ENCODE measurements around the gene PPP1R18.

The PPP1R18 gene

DNA sequence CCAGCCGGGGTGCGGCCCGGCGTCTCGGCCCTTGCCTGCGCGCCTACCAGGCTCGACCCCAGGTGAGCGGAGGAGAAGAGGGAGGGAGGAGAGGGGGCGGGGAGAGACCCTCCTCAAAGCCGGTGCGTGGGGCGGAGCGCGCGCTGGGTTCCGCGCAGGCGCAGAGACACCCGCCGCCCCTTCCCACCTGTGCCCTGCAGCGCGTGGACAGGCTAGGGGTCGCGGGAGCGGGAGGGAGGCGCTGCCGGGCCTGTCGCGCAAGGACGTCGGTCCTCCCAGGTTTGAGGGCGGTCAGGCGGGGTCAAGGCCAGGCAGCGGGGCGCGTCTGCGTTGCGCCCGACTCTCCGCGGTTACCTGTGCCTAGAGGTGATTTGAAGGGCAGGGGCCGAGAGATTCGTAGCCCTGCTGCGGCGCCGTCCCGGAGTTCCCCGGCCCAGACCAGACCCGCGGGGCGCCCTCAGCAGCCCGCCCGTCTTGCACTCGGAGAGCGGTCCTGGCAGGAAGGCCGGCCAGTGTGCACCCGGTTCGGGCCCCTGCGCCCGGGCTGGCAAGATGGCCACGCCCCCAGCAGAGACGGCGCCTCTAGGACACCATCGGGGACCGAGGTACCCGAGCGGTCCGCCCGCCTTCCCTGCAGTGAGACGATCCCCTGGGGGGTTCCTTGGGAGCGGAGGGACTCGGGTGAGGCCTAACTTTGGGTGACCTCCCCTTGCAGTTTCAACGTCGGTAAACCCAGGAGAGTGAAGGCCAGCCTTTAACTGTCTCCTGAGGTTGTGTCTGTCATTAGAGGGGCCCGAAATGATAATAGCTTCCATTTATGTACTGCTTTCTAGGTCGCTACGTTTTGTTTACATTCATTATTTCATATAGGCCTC is 39.0 kb downstream of the PPP1R18 start:
- Histone ChIP-seq H3K4me2 (ENCODE audit: low read length) (peak overlapping the region; percentile 94), H3K9me3 (ENCODE audit: insufficient read depth, low read length) (no peaks in the 10 kb centered on the region), H3K4me1 (ENCODE audit: low read length) (peaks cover 18% of the 10 kb centered on the region), H3K36me3 (replicated peaks; ENCODE audit: low read depth, low read length) (peaks cover 11% of the 10 kb centered on the region), H3K4me3 (ENCODE audit: low read length) (peak overlapping the region; percentile 99), H3K27me3 (ENCODE audit: low read depth, low read length) (no peaks in the 10 kb centered on the region), H4K20me1 (ENCODE audit: insufficient read depth, low read length) (no peaks in the 10 kb centered on the region), H3K9ac (ENCODE audit: low read length) (peak overlapping the region; percentile 92), H2AFZ (ENCODE audit: low read depth, low read length) (peak overlapping the region; percentile 81), H3K27ac (ENCODE audit: low read length) (peak overlapping the region; percentile 81), H3K79me2 (ENCODE audit: low read length) (peaks cover 15% of the 10 kb centered on the region)
- TF ChIP-seq, protein P1, sequence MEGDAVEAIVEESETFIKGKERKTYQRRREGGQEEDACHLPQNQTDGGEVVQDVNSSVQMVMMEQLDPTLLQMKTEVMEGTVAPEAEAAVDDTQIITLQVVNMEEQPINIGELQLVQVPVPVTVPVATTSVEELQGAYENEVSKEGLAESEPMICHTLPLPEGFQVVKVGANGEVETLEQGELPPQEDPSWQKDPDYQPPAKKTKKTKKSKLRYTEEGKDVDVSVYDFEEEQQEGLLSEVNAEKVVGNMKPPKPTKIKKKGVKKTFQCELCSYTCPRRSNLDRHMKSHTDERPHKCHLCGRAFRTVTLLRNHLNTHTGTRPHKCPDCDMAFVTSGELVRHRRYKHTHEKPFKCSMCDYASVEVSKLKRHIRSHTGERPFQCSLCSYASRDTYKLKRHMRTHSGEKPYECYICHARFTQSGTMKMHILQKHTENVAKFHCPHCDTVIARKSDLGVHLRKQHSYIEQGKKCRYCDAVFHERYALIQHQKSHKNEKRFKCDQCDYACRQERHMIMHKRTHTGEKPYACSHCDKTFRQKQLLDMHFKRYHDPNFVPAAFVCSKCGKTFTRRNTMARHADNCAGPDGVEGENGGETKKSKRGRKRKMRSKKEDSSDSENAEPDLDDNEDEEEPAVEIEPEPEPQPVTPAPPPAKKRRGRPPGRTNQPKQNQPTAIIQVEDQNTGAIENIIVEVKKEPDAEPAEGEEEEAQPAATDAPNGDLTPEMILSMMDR (IDR thresholded peaks at IDR 0.05; ENCODE audit: low read depth, low read length): no peak
- TF ChIP-seq EZH2phosphoT487 (IDR thresholded peaks at IDR 0.05; ENCODE audit: low read depth): no peak

DNA sequence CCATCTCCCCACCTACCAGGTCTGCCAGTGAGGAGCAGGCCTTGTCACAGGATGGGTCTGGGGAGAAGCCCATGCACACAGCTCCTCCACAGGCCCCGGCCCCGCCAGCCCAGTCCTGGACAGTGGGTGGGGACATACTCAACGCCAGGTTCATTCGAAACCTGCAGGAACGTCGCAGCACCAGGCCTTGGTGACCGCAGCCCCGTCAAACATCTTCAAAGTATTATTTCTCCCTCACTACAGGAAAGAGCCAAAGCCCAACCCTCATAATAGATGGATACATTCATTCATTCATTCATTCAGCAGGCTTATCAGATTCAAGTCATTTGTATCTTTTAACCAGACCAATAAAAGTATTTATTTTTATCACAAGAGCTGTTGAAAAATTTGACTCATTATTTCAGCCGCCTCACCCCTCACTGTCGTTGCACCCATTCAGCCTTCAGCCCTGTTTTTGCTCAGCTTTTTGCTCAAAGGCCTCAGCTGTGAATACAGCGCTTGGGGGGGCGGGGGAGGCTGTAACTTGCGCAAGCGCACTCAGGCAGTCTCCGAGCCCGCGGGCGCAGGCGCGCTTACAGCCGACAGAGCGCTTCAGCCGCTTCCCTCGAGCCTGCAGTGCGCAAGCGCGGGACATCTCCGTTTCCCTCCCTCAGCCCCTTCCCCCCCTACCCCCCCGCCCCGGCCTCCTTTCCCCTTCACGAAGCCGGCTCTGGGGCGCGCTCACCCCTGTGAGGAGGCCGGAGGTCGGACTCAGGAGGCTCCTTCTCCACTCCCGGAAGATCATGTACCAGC is 39.8 kb downstream of the PPP1R18 start, which contains the start of gene C6orf136:
C6orf136 (plus strand) TSS at position 684 of the 792 bp plus-strand sequence; CDS start at position 783, 99 bp downstream.
- H3K79me2 ChIP-seq (ENCODE audit: low read length): peaks cover 15% of the 10 kb centered on the region
- peaks cover 6% of the 10 kb centered on the region for H3K36me3 ChIP-seq (replicated peaks; ENCODE audit: low read depth, low read length)
- no peaks in the 10 kb centered on the region for H3K9me3 ChIP-seq (ENCODE audit: insufficient read depth, low read length)
- no peaks in the 10 kb centered on the region for H4K20me1 ChIP-seq (ENCODE audit: insufficient read depth, low read length)
- no peaks in the 10 kb centered on the region for H3K27me3 ChIP-seq (ENCODE audit: low read depth, low read length)
- H3K4me2 ChIP-seq (ENCODE audit: low read length): peak within 1 kb of the TSS; percentile 94
- H3K4me3 ChIP-seq (ENCODE audit: low read length): peak within 1 kb of the TSS; percentile 99
- no peak for TF ChIP-seq EZH2phosphoT487 (IDR thresholded peaks at IDR 0.05; ENCODE audit: low read depth)
- TF ChIP-seq, protein P1 (IDR thresholded peaks at IDR 0.05; ENCODE audit: low read depth, low read length): no peak
- peaks cover 18% of the 10 kb centered on the region for H3K4me1 ChIP-seq (ENCODE audit: low read length)
- peak within 1 kb of the TSS; percentile 92 for H3K9ac ChIP-seq (ENCODE audit: low read length)
- peak within 1 kb of the TSS; percentile 81 for H2AFZ ChIP-seq (ENCODE audit: low read depth, low read length)
- H3K27ac ChIP-seq (ENCODE audit: low read length): peak within 1 kb of the TSS; percentile 81

GRCh38 chr6:30645989-30646388 is 40.5 kb downstream of the PPP1R18 start:
- no peak overlapping the region for H3K27ac ChIP-seq (ENCODE audit: low read length)
- H3K9ac ChIP-seq (ENCODE audit: low read length): no peak overlapping the region
- H3K4me1 ChIP-seq (ENCODE audit: low read length): peaks cover 12% of the 10 kb centered on the region
- TF ChIP-seq EZH2phosphoT487 (IDR thresholded peaks at IDR 0.05; ENCODE audit: low read depth): no peak
- TF ChIP-seq, protein P1 (IDR thresholded peaks at IDR 0.05; ENCODE audit: low read depth, low read length): no peak
- no peak overlapping the region for H2AFZ ChIP-seq (ENCODE audit: low read depth, low read length)
- H3K27me3 ChIP-seq (ENCODE audit: low read depth, low read length): no peaks in the 10 kb centered on the region
- peaks cover 3% of the 10 kb centered on the region for H3K36me3 ChIP-seq (replicated peaks; ENCODE audit: low read depth, low read length)
- no peaks in the 10 kb centered on the region for H4K20me1 ChIP-seq (ENCODE audit: insufficient read depth, low read length)
- no peak overlapping the region for H3K4me2 ChIP-seq (ENCODE audit: low read length)
- H3K9me3 ChIP-seq (ENCODE audit: insufficient read depth, low read length): no peaks in the 10 kb centered on the region
- H3K79me2 ChIP-seq (ENCODE audit: low read length): peaks cover 15% of the 10 kb centered on the region
- no peak overlapping the region for H3K4me3 ChIP-seq (ENCODE audit: low read length)

DNA sequence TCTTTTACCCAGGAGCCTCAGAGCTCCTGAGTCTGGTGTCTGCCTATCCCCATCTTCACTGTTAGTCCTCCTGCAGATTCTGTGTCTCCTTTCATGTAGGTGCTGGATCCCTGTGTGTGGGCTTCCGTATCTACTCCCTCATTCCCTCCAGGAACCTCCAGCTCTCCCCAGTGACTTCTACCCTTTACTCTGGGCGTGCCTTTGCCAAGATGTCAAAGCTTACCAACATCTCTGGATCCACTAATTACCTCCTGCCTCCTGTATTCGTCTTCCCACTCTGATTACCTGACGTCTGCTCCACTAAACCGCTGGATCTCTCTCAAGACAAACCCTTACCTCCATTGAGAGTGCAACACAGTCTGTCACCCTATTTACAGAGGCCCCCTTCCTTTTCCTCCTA is 41.7 kb downstream of the PPP1R18 start:
- Histone ChIP-seq H2AFZ (ENCODE audit: low read depth, low read length) (no peak overlapping the region), H3K4me3 (ENCODE audit: low read length) (no peak overlapping the region), H3K79me2 (ENCODE audit: low read length) (peaks cover 15% of the 10 kb centered on the region), H3K27me3 (ENCODE audit: low read depth, low read length) (no peaks in the 10 kb centered on the region), H4K20me1 (ENCODE audit: insufficient read depth, low read length) (no peaks in the 10 kb centered on the region), H3K27ac (ENCODE audit: low read length) (no peak overlapping the region), H3K4me1 (ENCODE audit: low read length) (peaks cover 9% of the 10 kb centered on the region), H3K9me3 (ENCODE audit: insufficient read depth, low read length) (no peaks in the 10 kb centered on the region), H3K36me3 (replicated peaks; ENCODE audit: low read depth, low read length) (no peaks in the 10 kb centered on the region), H3K4me2 (ENCODE audit: low read length) (no peak overlapping the region), H3K9ac (ENCODE audit: low read length) (no peak overlapping the region)
- TF ChIP-seq, protein P1 (IDR thresholded peaks at IDR 0.05; ENCODE audit: low read depth, low read length): no peak
- TF ChIP-seq EZH2phosphoT487 (IDR thresholded peaks at IDR 0.05; ENCODE audit: low read depth): no peak
